GM19324 (cell line): ENCODE data around the gene HK2.
"Not testable (repeated sequence)": the region's sequence is repeated elsewhere in the genome, so short reads cannot be mapped to it uniquely, and the experiment has no call there.

Experiments used
- ATAC-seq: cut with Tn5 transposase; IDR thresholded peaks from one replicate; pipeline ENCODE4 v1.9.1; 2021; ENCODE audit warnings: mild to moderate bottlenecking, moderate library complexity; ENCODE audit not compliant: unreplicated experiment, low FRiP score

The HK2 gene

GRCh38 chr2:74834792-74835755 lies 1.1 kb downstream of the HK2 start:
- ATAC-seq = peak; percentile 57

- ATAC-seq = no peak
These were observed 2.1 kb downstream of the HK2 start for GRCh38 chr2:74835831-74836674.

- ATAC-seq = no peak
These were observed 2.9 kb downstream of the HK2 start for GRCh38 chr2:74836675-74837401.

GRCh38 chr2:74841641-74842040 lies 7.7 kb downstream of the HK2 start:
- ATAC-seq = no peak

- ATAC-seq = no peak
These were observed 9.5 kb downstream of the HK2 start for GRCh38 chr2:74843433-74843832.

GRCh38 chr2:74843899-74844298 lies 10.0 kb downstream of the HK2 start:
- peak; percentile 54 for ATAC-seq

GRCh38 chr2:74844752-74845151 lies 10.8 kb downstream of the HK2 start:
- ATAC-seq = no peak

- ATAC-seq = no peak
These were observed 11.4 kb downstream of the HK2 start for GRCh38 chr2:74845217-74845751.

- ATAC-seq = no peak
These were observed 12.1 kb downstream of the HK2 start for GRCh38 chr2:74845991-74846390.

GRCh38 chr2:74846481-74846880 lies 12.6 kb downstream of the HK2 start:
- no peak for ATAC-seq

- ATAC-seq = no peak
These were observed 13.3 kb downstream of the HK2 start for GRCh38 chr2:74847070-74847858.

- ATAC-seq = peak; percentile 90
These were observed 15.4 kb downstream of the HK2 start for GRCh38 chr2:74849228-74849892.

GRCh38 chr2:74850496-74851190 lies 16.7 kb downstream of the HK2 start:
- ATAC-seq = no peak

- no peak for ATAC-seq
These were observed 17.3 kb downstream of the HK2 start for GRCh38 chr2:74851191-74851566.

- not testable (repeated sequence) for ATAC-seq
These were observed 19.4 kb downstream of the HK2 start for GRCh38 chr2:74853360-74853759.

- no peak for ATAC-seq
These were observed 20.5 kb downstream of the HK2 start for GRCh38 chr2:74854401-74854800.

- not testable (repeated sequence) for ATAC-seq
These were observed 21.3 kb downstream of the HK2 start for GRCh38 chr2:74855114-74855707.

- no peak for ATAC-seq
These were observed 22.2 kb downstream of the HK2 start for GRCh38 chr2:74856004-74856578.
